Nephron (organoid): ENCODE results near the gene PREB.

Experiments
- H3K27ac Mint-ChIP-seq, 3 experiments: 2 replicates each; pipeline ENCODE4 v1.8.0; 2020; ENCODE audit warnings: mixed read lengths in 3 of 3, mild to moderate bottlenecking in 2 of 3, moderate library complexity in 1 of 3
- H3K27me3 Mint-ChIP-seq: 2 replicates; pipeline ENCODE4 v1.8.0; 2021; ENCODE audit warnings: low read depth, mild to moderate bottlenecking, moderate library complexity, mixed read lengths
- H3K36me3 Mint-ChIP-seq: 2 replicates; pipeline ENCODE4 v1.8.0; 2020; ENCODE audit warnings: low read depth, mixed read lengths
- H3K4me1 Mint-ChIP-seq: 2 replicates; pipeline ENCODE4 v1.8.0; 2020; ENCODE audit warnings: mixed read lengths
- H3K4me3 Mint-ChIP-seq, 3 experiments: 2 replicates each; pipeline ENCODE4 v1.8.0; 2020; ENCODE audit warnings: mild to moderate bottlenecking in 3 of 3, mixed read lengths in 3 of 3, moderate library complexity in 2 of 3
- H3K9me3 Mint-ChIP-seq: 2 replicates; pipeline ENCODE4 v1.8.0; 2020; ENCODE audit warnings: mixed read lengths
- TF ChIP-seq, protein P1 (sequence below), 3 experiments: fragments of 200-600 bp; sonication (generic); IDR thresholded peaks; one replicate each; pipeline ENCODE4 v1.5.0; 2021; ENCODE audit warnings: antibody characterized with exemption in 3 of 3; ENCODE audit not compliant: unreplicated experiment in 3 of 3

PREB gene

DNA sequence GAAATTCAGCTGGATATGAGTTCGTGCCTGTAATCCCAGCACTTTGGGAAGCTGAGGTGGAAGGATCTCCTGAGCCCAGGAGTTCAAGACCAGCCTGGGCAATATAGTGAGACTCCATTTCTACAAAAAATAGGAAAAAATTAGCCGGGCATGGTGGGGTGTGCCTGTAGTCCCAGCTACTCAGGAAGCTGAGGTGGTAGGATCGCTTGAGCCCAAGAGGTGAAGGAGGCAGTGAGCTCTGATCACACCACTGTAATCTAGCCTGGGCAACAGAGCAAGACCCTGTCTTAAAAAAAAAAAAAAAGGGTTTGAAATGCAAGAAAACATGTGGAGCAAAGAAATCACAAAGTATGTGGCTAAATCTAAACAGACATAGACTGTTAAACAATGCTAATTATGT, 25.4 kb downstream of the PREB start:
- H3K27ac Mint-ChIP-seq = no peak overlapping the region
- no peaks in the 10 kb centered on the region for H3K36me3 Mint-ChIP-seq
- TF ChIP-seq, protein P1, sequence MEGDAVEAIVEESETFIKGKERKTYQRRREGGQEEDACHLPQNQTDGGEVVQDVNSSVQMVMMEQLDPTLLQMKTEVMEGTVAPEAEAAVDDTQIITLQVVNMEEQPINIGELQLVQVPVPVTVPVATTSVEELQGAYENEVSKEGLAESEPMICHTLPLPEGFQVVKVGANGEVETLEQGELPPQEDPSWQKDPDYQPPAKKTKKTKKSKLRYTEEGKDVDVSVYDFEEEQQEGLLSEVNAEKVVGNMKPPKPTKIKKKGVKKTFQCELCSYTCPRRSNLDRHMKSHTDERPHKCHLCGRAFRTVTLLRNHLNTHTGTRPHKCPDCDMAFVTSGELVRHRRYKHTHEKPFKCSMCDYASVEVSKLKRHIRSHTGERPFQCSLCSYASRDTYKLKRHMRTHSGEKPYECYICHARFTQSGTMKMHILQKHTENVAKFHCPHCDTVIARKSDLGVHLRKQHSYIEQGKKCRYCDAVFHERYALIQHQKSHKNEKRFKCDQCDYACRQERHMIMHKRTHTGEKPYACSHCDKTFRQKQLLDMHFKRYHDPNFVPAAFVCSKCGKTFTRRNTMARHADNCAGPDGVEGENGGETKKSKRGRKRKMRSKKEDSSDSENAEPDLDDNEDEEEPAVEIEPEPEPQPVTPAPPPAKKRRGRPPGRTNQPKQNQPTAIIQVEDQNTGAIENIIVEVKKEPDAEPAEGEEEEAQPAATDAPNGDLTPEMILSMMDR (IDR thresholded peaks at IDR 0.05; ENCODE audit: unreplicated experiment in 3 of 3) = no peak
- peaks cover 14% of the 10 kb centered on the region for H3K27me3 Mint-ChIP-seq
- no peaks in the 10 kb centered on the region for H3K4me1 Mint-ChIP-seq
- H3K4me3 Mint-ChIP-seq = no peak overlapping the region
- no peaks in the 10 kb centered on the region for H3K9me3 Mint-ChIP-seq

- peaks cover 10% of the 10 kb centered on the region for H3K27me3 Mint-ChIP-seq
- no peak overlapping the region for H3K4me3 Mint-ChIP-seq
- H3K27ac Mint-ChIP-seq = no peak overlapping the region
- no peaks in the 10 kb centered on the region for H3K4me1 Mint-ChIP-seq
- no peaks in the 10 kb centered on the region for H3K9me3 Mint-ChIP-seq
- TF ChIP-seq, protein P1 (IDR thresholded peaks at IDR 0.05; ENCODE audit: unreplicated experiment in 3 of 3) = no peak
- no peaks in the 10 kb centered on the region for H3K36me3 Mint-ChIP-seq
These were observed 26.2 kb downstream of the PREB start for GRCh38 chr2:27108221-27108620.

GRCh38 chr2:27105981-27106380, 28.5 kb downstream of the PREB start:
- no peaks in the 10 kb centered on the region for H3K36me3 Mint-ChIP-seq
- TF ChIP-seq, protein P1 (IDR thresholded peaks at IDR 0.05; ENCODE audit: unreplicated experiment in 3 of 3) = no peak
- no peak overlapping the region for H3K27ac Mint-ChIP-seq
- no peaks in the 10 kb centered on the region for H3K9me3 Mint-ChIP-seq
- no peak overlapping the region for H3K4me3 Mint-ChIP-seq
- H3K27me3 Mint-ChIP-seq = peaks cover 4% of the 10 kb centered on the region
- no peaks in the 10 kb centered on the region for H3K4me1 Mint-ChIP-seq

DNA sequence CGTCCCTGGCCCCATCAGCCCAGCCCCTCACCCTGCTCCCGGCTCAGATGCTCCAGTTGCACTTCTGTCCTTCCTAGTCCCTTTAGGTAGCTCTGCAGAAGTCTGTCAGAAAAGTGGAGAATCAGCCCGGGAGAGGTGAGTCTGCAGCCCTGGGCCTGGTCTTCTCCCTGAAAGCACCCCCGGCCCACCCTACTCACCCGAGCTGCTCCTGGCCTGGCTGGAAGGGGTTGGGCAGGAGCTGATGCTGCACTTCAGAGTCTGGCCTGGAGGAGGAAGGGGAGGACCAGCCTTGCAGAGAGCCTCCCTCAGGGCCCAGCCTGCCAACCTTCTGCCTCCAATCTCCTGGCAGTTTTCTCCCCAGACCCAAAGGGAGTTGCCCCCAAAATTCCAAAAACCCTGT, 32.1 kb downstream of the PREB start:
- TF ChIP-seq, protein P1 (IDR thresholded peaks at IDR 0.05; ENCODE audit: unreplicated experiment in 3 of 3) = no peak
- Mint-ChIP-seq H3K36me3 (no peaks in the 10 kb centered on the region), H3K4me3 (no peak overlapping the region)

DNA sequence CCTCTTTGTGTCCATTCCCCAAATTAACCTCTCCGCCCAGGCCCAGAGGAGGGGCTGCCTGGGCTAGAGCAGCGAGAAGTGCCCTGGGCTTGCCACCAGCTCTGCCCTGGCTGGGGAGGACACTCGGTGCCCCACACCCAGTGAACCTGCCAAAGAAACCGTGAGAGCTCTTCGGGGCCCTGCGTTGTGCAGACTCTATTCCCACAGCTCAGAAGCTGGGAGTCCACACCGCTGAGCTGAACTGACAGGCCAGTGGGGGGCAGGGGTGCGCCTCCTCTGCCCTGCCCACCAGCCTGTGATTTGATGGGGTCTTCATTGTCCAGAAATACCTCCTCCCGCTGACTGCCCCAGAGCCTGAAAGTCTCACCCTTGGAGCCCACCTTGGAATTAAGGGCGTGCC, 34.4 kb downstream of the PREB start:
- H3K27me3 Mint-ChIP-seq = peaks cover 3% of the 10 kb centered on the region
- H3K4me3 Mint-ChIP-seq = no peak overlapping the region
- peaks cover 14% of the 10 kb centered on the region for H3K4me1 Mint-ChIP-seq
- H3K36me3 Mint-ChIP-seq = no peaks in the 10 kb centered on the region
- no peaks in the 10 kb centered on the region for H3K9me3 Mint-ChIP-seq
- TF ChIP-seq, protein P1 (IDR thresholded peaks at IDR 0.05; ENCODE audit: unreplicated experiment in 3 of 3) = no peak
- no peak overlapping the region for H3K27ac Mint-ChIP-seq

More for the DNA sequence above, 32.1 kb downstream of the PREB start:
- Mint-ChIP-seq H3K27me3 (peaks cover 3% of the 10 kb centered on the region), H3K4me1 (no peaks in the 10 kb centered on the region), H3K9me3 (no peaks in the 10 kb centered on the region), H3K27ac (no peak overlapping the region)

DNA sequence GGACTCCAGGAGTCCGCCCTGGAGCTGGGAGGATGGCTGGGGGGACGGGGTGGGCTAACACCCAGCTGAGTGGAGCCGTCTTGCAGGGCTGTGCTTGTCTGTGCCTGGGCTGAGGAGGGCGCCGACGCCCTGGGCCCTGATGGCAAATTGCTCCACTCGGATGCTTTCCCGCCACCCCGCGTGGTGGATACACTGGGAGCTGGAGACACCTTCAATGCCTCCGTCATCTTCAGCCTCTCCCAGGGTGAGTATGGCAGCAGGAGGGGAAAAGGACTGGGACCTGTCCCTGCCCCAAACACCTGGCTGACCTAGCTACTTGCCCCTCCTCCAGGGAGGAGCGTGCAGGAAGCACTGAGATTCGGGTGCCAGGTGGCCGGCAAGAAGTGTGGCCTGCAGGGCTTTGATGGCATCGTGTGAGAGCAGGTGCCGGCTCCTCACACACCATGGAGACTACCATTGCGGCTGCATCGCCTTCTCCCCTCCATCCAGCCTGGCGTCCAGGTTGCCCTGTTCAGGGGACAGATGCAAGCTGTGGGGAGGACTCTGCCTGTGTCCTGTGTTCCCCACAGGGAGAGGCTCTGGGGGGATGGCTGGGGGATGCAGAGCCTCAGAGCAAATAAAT, 35.0 kb downstream of the PREB start:
- no peaks in the 10 kb centered on the region for H3K9me3 Mint-ChIP-seq
- H3K4me3 Mint-ChIP-seq = no peak overlapping the region
- H3K4me1 Mint-ChIP-seq = peaks cover 14% of the 10 kb centered on the region
- H3K36me3 Mint-ChIP-seq = no peaks in the 10 kb centered on the region
- peaks cover 3% of the 10 kb centered on the region for H3K27me3 Mint-ChIP-seq
- TF ChIP-seq, protein P1 (IDR thresholded peaks at IDR 0.05; ENCODE audit: unreplicated experiment in 3 of 3) = no peak
- no peak overlapping the region for H3K27ac Mint-ChIP-seq
